ENCODE measurements around the gene RALGDS.
"Not testable (repeated sequence)": the region's sequence is repeated elsewhere in the genome, so short reads cannot be mapped to it uniquely, and the experiment has no call there.

RALGDS gene

DNA sequence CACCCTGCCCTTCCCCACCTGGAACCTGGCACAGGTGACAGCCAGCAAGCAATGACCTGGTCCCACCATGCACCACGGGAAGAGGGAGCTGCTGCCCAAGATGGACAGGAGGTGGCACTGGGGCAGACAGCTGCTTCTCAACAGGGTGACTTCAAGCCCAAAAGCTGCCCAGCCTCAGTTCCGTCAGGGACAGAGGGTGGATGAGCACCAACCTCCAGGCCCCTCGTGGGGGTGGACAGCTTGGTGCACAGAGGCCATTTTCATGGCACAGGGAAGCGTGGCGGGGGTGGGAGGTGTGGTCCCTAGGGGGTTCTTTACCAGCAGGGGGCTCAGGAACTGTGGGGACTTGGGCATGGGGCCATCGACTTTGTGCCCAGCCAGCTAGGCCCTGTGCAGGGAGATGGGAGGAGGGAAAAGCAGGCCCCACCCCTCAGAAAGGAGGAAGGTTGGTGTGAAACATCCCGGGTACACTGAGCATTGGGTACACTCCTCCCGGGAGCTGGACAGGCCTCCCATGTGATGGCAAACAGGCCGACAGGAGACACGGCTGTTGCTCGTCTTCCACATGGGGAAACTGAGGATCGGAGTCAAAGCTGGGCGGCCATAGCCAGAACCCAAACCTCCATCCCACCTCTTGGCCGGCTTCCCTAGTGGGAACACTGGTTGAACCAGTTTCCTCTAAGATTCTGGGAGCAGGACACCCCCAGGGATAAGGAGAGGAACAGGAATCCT lies 57.4 kb downstream of the RALGDS start:
- DNase-seq = no peak

DNA sequence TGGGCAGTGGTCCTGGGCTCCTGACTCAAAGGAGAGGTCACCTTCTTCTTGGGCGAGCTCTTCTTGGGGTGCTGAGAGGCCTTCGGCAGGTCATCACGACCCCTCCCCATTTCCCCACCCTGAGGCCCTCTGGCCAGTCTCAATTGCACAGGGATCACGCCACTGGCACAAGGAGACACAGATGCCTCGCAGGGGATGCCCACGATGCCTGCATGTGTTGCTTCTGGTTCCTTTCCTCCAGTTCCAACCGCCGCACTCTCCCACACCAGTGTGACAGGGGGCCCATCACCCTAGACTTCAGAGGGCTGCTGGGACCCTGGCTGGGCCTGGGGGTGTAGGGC lies 57.9 kb downstream of the RALGDS start:
- no peak for DNase-seq

DNA sequence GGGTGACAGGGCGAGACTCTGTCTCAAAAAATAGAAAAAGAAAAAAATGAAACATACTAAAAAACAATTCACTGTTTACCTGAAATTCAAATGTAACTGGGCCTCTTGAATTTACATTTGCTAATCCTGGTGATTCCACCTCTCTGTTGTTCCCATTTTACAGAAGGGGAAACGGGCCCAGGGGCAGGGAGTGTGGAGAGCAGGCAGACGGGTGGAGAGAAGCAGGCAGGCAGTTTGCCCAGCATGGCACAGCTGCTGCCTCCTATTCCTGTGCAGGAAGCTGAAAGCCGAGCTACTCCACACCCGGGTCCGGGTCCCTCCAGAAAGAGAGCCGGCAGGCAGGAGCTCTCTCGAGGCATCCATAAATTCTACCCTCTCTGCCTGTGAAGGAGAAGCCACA lies 58.5 kb downstream of the RALGDS start:
- DNase-seq = not testable (repeated sequence)

DNA sequence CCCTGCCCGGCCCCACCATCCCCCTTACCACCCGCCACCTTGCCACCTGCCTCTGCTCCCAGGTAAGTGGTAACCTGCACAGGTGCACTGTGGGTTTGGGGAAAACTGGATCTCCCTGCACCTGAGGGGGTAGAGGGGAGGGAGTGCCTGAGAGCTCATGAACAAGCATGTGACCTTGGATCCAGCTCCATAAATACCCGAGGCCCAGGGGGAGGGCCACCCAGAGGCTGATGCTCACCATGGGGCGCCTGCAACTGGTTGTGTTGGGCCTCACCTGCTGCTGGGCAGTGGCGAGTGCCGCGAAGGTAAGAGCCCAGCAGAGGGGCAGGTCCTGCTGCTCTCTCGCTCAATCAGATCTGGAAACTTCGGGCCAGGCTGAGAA lies 59.3 kb downstream of the RALGDS start, which contains the start of gene CEL:
Gene CEL, plus strand, starts transcription at position 218 of the 382 bp plus-strand sequence. Its CDS starts 22 bp downstream, at position 240.
- not testable (repeated sequence) for DNase-seq

DNA sequence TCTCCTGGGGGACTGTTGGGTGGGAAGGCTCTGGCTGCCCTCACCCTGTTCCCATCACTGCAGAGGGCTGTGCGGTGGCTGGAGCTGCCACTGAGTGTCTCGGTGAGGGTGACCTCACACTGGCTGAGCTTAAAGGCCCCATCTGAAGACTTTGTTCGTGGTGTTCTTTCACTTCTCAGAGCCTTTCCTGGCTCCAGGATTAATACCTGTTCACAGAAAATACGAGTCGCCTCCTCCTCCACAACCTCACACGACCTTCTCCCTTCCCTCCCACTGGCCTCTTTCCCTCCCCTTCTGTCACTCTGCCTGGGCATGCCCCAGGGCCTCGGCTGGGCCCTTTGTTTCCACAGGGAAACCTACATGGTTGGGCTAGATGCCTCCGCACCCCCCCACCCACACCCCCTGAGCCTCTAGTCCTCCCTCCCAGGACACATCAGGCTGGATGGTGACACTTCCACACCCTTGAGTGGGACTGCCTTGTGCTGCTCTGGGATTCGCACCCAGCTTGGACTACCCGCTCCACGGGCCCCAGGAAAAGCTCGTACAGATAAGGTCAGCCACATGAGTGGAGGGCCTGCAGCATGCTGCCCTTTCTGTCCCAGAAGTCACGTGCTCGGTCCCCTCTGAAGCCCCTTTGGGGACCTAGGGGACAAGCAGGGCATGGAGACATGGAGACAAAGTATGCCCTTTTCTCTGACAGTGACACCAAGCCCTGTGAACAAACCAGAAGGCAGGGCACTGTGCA lies 59.8 kb downstream of the RALGDS start:
- not testable (repeated sequence) for DNase-seq

DNA sequence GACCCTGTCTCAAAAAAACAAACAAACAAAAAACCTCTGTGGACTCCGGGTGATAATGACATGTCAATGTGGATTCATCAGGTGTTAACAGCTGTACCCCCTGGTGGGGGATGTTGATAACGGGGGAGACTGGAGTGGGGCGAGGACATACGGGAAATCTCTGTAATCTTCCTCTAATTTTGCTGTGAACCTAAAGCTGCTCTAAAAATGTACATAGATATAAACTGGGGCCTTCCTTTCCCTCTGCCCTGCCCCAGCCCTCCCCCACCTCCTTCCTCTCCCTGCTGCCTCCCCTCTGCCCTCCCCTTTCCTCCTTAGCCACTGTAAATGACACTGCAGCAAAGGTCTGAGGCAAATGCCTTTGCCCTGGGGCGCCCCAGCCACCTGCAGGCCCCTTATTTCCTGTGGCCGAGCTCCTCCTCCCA lies 60.6 kb downstream of the RALGDS start:
- DNase-seq = no peak

DNA sequence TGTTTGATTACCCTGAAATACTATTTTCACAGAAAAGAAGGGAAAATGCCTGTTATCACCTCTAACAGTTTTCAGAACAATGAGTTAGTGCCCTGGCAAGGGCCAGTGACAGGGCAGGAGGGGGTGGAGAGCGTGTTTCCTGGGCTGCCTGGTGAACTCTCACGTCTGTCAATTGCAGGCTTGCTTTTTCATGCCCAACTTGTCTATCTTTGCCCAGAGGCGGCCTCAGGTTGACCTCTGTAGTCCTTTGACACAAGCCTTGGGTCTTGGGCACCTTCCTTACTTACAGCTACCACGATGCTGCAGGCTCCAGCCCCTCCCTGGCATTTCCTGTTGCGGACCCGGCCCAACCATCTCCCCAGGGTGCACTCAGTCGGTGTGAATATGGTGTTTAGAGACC lies 61.4 kb downstream of the RALGDS start:
- no peak for DNase-seq

DNA sequence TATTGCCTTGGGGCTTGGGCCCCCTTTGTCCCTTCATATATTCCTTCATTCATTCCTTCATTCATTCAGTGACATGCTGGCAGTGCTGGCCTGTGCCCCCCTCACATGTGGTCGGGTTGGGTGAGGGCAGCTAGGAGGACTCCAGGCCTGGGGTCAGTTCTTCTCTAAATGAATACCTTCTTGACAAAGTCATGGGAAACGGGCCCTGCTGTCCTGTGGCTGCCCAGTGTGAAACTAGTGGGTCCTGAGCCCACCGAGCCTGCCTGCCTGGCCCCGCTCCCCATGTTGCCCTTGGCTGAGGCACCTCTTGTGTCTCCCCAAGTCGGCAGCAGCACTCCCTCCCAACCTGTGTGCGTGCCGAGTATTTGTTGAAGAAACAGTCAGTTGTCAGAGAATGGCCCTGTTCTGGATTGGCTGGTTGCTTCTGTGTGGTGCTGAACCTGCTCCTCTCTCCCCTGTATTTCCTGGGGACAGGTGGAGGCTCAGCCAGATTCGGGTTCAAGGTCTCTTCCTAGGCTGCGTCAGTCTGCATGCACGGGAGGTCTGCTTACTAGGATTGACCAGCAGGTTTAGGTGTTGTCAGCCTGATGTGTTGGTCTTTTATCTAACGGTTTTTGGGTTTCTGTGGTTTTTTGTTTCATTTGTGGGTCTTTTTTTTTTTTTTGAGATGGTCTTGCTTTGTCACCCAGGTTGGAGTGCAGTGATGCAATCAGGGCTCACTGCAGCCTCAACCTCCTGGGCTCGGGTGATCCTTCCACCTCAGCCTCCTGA lies 62.3 kb downstream of the RALGDS start:
- no peak for DNase-seq

DNA sequence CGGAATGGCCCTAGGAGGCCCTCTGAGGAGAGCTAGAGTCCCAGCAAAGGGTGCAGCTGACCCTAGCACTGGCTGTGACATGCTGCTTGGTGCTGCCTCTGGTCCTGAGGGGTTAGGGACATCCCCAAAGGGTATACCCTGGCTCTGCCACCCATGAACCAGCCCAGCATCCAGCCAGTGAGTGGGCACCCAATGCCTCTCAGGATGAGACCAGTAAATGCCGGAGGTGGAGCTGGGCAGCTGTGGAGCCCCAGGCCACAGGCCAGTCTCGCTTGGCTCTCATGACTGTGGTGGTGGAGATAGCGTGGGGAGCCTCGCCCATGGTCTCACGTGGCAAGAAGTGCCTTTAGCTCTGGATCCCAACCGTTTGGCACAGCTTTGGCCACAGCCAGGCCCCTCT lies 63.0 kb downstream of the RALGDS start:
- no peak for DNase-seq

DNA sequence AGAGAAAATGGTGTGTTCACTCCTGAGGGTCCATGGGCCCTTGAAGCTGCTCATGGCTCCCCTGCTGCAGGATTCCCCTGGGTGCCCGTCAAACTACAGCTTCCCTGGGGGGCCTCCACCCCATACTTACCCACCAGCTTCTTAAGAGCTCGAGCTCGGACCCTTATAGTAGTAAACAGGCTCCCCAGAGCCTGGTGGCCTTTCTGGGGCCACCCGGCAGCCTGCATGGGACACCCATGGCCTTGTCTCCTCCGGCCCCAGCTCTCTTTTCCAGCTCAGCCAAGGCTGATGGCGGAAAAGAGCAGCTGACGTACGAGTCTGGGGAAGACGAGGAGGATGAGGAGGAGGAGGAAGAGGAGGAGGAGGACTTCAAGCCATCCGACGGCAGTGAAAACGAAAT lies 63.5 kb downstream of the RALGDS start:
- DNase-seq = no peak

DNA sequence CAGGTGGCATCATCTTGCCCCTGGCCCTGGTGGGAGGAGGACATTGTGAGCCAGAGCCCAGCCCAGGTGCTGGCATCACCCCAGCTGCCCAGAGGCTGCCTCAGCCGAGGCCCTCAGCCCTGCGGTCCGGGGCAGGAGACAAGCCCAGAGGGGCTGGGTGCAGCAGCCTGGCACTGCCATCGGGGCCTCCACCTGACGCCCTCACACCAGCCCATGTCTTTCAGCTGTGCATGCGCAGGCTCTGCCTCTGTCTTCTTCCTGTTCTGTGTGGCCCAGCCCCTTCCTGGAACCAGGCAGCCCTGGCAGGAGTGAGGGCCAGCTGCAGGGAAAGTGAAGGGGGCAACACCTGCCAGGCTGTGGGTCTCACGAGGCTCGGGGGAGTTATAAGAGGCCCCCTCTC lies 64.0 kb downstream of the RALGDS start:
- no peak for DNase-seq

DNA sequence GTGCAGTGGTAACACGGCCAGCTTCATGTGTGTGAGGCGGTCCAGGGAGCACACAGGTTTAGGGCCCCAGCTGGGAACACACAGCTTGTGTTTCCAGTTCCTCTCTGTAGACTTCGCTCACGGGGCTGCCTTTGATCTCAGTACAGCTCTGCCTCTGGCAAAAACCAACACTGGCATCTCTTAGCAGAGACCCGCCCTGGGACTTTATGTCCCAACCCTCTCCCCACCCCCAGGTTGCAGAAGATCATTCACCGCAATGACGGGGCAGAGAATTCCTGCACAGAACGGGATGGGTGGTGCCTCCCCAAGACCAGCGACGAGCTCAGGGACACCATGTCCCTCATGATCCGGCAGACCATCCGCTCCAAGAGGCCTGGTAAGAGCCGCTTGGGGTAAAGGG lies 64.5 kb downstream of the RALGDS start:
- no peak for DNase-seq

DNA sequence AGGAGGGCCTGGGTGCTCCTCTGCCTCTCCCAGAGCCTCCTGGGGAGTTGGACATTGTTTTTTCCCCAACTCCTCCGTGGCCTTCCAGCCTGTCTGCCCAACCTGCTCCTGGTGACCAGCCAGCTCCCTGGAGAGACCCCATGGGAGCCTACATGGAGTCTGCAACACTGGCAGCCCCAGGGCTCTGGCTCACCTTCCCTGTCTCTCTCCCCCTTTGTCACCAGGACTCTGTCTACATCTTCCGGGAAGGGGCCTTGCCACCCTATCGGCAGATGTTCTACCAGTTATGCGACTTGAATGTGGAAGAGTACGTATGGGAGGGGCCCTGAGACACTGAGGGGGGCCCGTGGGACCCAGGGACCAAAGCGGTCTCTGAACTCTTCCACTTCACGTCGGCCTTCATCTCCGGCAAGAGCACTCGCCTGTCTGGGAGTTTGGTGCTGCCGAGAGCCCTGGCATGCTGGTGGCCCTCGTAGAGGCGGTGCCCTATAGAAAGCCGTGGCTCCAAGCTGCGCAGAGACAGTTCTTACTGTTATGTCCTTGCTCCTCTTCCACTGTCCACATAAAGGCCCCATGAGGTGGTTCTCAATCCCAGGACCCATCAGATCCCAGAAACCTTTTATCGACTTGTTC lies 65.1 kb downstream of the RALGDS start:
- no peak for DNase-seq

DNA sequence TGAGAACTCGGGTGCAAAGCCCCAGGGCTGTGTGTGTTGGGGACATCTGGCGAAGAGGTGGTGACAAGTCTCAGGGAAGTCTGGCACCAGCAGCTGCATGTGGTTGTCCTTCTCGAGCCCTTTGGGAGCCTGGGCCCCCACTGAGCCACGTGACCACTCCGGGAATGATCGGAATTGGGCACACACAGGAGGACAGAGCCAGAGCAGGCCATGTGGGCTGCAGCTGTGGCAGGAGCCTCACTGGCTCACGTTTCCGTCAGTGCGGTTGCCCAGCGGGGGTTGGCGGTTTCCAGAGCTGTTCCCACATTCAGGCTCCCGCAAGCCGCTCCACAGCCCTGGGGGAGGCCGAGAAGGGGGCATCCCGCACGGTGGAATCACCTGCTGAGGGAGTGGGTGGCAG lies 66.1 kb downstream of the RALGDS start:
- DNase-seq = no peak

DNA sequence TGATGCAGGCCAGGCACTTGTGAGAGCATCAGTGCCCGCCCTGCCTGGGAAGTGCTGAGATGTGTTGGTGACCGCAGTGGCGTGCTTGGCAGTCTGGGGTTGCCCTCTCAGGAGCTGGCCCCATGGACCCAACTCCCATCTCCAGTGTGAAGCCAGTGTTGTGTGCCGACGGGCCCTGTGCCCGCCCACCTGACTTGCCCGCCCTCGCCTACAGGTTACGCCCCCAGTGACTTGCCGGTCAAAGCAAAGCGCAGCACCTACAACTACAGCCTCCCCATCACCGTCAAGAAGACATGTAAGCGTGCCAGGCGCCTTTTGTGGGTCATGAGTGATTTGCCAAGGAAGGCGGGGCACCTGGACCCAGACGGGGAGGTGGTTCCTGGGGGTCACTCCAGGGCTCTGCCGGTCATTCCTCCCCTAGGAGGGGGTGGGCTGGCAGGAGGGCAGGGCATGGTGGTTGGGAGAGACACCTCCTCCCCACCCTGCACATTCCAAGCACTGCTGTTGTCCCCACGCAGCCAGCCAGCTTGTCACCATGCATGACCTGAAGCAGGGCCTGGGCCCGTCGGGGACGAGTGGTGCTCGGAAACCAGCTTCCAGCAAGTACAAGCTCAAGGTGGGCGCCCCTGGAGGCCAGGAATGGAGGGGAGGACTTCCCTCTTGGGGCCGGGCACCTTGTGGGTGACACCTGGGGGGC lies 66.7 kb downstream of the RALGDS start:
- DNase-seq = no peak

DNA sequence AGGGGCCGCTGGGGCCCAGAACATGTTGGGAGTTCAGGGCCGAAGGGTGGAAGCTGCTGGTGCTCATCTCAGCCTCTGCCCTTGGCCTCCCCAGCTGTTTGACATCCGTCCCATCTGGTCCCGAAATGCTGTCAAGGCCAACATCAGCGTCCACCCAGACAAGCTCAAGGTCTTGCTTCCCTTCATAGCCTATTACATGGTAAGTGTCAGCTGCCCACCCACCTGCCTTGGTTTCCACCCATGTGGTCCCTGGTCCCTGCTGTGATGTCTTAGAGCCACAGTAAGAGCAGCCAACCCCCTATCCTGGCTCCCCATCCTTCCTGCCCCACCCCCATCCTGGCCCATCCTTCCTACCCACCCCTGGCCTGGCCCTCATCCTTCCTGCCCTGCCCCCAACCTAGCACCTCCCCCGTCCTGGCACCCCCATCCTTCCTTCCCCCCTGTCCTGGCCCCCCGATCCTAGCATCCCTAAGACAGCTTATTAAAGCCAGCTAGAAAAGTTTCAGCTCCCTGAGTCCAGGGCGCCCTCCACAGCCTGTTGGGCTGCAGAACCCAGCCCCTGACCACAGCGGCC lies 69.0 kb downstream of the RALGDS start:
- DNase-seq = no peak

DNA sequence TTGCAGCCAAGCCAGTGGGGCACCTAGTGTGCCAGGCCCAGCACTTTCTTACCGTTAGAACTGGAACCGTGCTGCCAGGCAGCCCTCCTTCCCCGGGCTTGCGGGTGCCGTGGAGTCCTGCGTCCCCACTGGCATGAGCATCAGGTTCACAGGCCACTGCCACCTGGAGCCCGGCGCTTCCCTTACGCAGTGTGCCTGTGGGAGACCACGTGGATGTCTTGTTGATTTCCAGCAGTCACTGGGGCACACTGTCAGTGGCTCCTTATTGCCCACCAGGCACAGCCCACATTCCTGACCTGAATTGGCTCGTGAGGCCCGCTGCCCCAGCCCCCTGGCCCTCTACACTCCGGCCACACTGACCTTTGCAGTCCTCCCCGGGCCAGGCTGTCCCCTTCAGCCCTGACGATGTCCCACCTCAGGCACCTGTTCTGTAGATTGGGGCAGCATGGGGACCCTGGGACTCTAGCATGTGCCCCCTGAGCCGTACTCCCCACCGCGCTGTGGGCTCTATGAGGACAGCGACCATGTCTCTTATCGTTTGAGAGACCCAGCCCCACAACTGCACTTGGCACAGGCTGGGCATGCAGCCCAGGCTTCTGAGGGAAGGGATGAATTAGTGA lies 69.6 kb downstream of the RALGDS start:
- DNase-seq = no peak

DNA sequence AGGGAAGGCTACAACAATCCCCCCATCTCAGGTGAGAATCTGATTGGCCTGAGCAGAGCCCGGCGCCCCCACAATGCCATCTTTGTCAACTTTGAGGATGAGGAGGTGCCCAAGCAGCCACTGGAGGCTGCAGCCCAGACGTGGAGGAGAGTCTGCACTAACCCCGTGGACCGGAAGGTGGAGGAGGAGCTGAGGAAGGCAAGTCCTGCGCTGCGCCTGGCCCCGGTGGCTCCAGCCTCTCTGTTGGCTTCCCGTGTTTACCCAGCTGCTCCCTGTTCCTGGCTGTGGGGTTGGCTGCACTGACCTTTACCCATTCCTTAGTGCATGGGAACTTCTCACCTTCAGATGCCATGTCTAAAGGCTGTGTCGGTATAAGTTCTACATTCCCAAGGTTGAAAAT lies 70.3 kb downstream of the RALGDS start:
- no peak for DNase-seq

DNA sequence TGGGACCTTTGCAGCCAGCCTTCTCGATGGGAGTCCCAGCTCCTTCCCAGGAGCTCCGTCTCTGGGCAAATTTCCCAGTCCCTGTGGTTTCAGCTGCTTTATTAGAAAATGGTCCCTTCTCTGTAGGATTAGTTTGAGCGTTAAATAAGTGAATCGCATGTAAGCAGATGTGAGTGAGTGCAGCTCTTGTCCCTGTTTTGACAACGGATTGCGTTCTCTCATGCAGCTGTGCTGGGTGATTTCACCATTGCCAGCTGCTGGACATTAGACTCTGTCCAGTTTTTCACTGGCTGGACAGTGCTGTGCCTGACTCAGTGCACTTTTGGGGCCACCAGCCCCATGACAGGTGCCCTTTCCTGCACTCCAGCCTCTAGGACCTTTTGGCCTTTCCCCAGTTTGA lies 70.9 kb downstream of the RALGDS start:
- DNase-seq = no peak

DNA sequence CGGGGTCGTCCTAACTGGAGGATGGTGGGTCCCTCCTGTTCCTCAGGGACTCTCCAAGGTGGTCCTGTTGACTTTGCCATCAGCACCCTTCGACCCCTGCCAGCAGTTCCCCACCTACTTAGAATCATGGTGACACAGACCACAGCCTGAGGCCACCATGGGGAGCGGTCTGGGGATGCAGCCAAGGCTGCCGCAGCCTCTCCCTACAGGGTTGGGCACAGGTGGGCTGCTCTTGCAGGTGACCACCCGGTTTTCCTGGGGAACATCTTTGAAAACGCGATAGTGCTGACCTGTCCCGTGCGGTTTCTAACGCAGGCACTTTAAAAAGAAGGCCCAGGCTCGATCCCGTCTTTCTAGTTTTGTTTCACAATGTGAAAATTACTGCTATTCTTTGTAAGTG lies 72.0 kb downstream of the RALGDS start:
- no peak for DNase-seq

DNA sequence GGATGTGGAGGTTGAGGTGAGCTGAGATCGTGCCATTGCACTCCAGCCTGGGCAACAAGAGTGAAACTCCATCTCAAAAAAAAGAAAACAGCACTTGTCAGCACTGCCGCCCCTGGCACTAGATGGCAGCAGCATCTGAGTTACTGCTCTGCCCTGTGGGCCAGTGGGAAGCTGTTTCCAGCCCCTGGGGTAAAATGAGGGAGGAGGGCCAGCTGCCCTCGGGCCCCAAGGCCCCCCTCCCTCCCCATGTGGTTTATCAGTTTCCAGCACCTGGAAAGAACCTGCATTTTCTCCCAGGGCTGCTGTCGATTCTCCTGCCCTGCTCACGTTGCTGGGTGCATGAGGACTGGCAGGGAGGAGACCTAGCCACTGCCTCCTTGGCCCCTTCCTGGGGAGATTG lies 72.4 kb downstream of the RALGDS start:
- DNase-seq = no peak

All from NCI-H1436 treated with DMSO at 0.1 percent for 48 hours (cell line).